Inflammatory macrophage treated with lipopolysaccharide for 1 hour (primary cell): ENCODE data around the gene IGFBP5.
A peak's percentile ranks its signal among the peaks of the same experiment; 100 is the strongest.

Source experiments
- DNase-seq, 2 donors: peaks; one replicate each; pipeline ENCODE4 v3.0.0-alpha.2; 2020 to 2022

Gene IGFBP5

GRCh38 chr2:216695401-216695821 lies at the start of gene IGFBP5:
Gene IGFBP5 (minus strand): TSS chr2:216695549. CDS start chr2:216694775, 774 bp downstream.
- DNase-seq = no peak

GRCh38 chr2:216743781-216744180 lies 48.4 kb upstream of the IGFBP5 start:
- DNase-seq = no peak

GRCh38 chr2:216742411-216742810 lies 47.1 kb upstream of the IGFBP5 start:
- DNase-seq = no peak

- DNase-seq = no peak
Observed at GRCh38 chr2:216741223-216741593, 45.9 kb upstream of the IGFBP5 start.

GRCh38 chr2:216740557-216741222 lies 45.3 kb upstream of the IGFBP5 start:
- no peak for DNase-seq

GRCh38 chr2:216739035-216739434 lies 43.7 kb upstream of the IGFBP5 start:
- no peak for DNase-seq

- DNase-seq = no peak
Observed at GRCh38 chr2:216737676-216738075, 42.3 kb upstream of the IGFBP5 start.

- no peak for DNase-seq
Observed at GRCh38 chr2:216736326-216736725, 41.0 kb upstream of the IGFBP5 start.

- DNase-seq = no peak
Observed at GRCh38 chr2:216735668-216736067, 40.3 kb upstream of the IGFBP5 start.

- no peak for DNase-seq
Observed at GRCh38 chr2:216735086-216735485, 39.7 kb upstream of the IGFBP5 start.

GRCh38 chr2:216733046-216733445 lies 37.7 kb upstream of the IGFBP5 start:
- DNase-seq = peak in 1 of 2 donors; percentile 6

GRCh38 chr2:216732334-216732733 lies 37.0 kb upstream of the IGFBP5 start:
- no peak for DNase-seq

GRCh38 chr2:216731465-216731864 lies 36.1 kb upstream of the IGFBP5 start:
- no peak for DNase-seq

- no peak for DNase-seq
Observed at GRCh38 chr2:216730871-216731270, 35.5 kb upstream of the IGFBP5 start.

GRCh38 chr2:216727346-216728122 lies 32.2 kb upstream of the IGFBP5 start:
- no peak for DNase-seq

GRCh38 chr2:216724190-216724589 lies 28.8 kb upstream of the IGFBP5 start:
- DNase-seq = no peak

- DNase-seq = no peak
Observed at GRCh38 chr2:216721141-216721540, 25.8 kb upstream of the IGFBP5 start.

GRCh38 chr2:216720722-216721121 lies 25.4 kb upstream of the IGFBP5 start:
- no peak for DNase-seq

- DNase-seq = no peak
Observed at GRCh38 chr2:216717907-216718615, 22.7 kb upstream of the IGFBP5 start.

- DNase-seq = no peak
Observed at GRCh38 chr2:216717491-216717901, 22.1 kb upstream of the IGFBP5 start.

GRCh38 chr2:216716109-216716508 lies 20.8 kb upstream of the IGFBP5 start:
- no peak for DNase-seq

- DNase-seq = no peak
Observed at GRCh38 chr2:216715402-216715974, 20.1 kb upstream of the IGFBP5 start.

GRCh38 chr2:216714376-216714775 lies 19.0 kb upstream of the IGFBP5 start:
- no peak for DNase-seq
